PC-9 (cell line): ENCODE results near the gene CD200R1L.

ENCODE experiments used
- EZH2 ChIP-seq: fragments of 200-600 bp; sonication (generic); IDR thresholded peaks from 2 replicates; pipeline ENCODE4 v1.8.0; 2017; ENCODE audit warnings: antibody characterized with exemption, low read depth
- TF ChIP-seq, protein P1 (sequence below): fragments of 200-600 bp; sonication (generic); conservative IDR thresholded peaks from 2 replicates; pipeline ENCODE4 v1.6.1; 2017; ENCODE audit warnings: mixed run types, antibody characterized with exemption, mild to moderate bottlenecking, moderate library complexity

GRCh38 chr3:112889357-112889756 is 42.7 kb upstream of the CD200R1L start:
- TF ChIP-seq EZH2: no peak
- TF ChIP-seq, protein P1, sequence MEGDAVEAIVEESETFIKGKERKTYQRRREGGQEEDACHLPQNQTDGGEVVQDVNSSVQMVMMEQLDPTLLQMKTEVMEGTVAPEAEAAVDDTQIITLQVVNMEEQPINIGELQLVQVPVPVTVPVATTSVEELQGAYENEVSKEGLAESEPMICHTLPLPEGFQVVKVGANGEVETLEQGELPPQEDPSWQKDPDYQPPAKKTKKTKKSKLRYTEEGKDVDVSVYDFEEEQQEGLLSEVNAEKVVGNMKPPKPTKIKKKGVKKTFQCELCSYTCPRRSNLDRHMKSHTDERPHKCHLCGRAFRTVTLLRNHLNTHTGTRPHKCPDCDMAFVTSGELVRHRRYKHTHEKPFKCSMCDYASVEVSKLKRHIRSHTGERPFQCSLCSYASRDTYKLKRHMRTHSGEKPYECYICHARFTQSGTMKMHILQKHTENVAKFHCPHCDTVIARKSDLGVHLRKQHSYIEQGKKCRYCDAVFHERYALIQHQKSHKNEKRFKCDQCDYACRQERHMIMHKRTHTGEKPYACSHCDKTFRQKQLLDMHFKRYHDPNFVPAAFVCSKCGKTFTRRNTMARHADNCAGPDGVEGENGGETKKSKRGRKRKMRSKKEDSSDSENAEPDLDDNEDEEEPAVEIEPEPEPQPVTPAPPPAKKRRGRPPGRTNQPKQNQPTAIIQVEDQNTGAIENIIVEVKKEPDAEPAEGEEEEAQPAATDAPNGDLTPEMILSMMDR: no peak
